GM10248 (cell line): ENCODE measurements around the gene GJD2.

Experiments
- CTCF ChIA-PET: fragments of 300-600 bp; sonication (Branson Sonifier 250); formaldehyde crosslinking; extraction: SDS; loops from one replicate; lab custom pipeline; 2021; ENCODE audit warnings: antibody characterized with exemption; lab: Yijun Ruan, JAX
- POLR2A ChIA-PET: fragments of 350-650 bp; sonication (Branson Sonifier 250); formaldehyde crosslinking; extraction: SDS; loops from one replicate; lab custom pipeline; 2020; ENCODE audit warnings: antibody characterized with exemption; lab: Yijun Ruan, JAX
- DNase-seq: peaks from one replicate; pipeline ENCODE4 v3.0.0; 2012; ENCODE audit errors: extremely low spot score
- TF ChIP-seq, protein P1 (sequence below): IDR thresholded peaks from 2 replicates; pipeline ENCODE4 v1.5.1; 2012; ENCODE audit warnings: mild to moderate bottlenecking, low read depth; ENCODE audit errors: extremely low read depth, missing control alignments, control extremely low read depth

The GJD2 gene

GRCh38 chr15:34733621-34734020 lies 21.2 kb downstream of the GJD2 start:
- CTCF ChIA-PET = no interaction called here

DNA sequence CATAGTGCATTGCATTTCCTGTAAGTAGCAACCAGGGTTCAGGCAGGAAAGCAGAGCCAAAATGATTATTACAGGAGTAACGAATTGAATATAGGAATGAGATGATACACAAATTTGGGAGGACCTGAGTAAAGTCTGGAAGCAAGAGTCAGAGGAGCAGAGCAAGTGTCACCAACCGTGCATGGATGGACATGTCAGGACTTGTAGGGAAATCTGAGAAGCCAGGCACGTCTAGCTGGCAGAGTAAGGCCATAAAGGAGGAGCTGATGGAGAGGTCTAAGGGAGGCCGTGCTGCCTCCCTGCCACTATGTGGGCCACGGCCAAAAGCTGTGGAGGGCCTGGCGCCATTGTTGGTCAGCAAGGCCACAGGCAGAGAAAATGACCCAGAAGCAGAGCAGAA lies 22.4 kb downstream of the GJD2 start:
- TF ChIP-seq, protein P1, sequence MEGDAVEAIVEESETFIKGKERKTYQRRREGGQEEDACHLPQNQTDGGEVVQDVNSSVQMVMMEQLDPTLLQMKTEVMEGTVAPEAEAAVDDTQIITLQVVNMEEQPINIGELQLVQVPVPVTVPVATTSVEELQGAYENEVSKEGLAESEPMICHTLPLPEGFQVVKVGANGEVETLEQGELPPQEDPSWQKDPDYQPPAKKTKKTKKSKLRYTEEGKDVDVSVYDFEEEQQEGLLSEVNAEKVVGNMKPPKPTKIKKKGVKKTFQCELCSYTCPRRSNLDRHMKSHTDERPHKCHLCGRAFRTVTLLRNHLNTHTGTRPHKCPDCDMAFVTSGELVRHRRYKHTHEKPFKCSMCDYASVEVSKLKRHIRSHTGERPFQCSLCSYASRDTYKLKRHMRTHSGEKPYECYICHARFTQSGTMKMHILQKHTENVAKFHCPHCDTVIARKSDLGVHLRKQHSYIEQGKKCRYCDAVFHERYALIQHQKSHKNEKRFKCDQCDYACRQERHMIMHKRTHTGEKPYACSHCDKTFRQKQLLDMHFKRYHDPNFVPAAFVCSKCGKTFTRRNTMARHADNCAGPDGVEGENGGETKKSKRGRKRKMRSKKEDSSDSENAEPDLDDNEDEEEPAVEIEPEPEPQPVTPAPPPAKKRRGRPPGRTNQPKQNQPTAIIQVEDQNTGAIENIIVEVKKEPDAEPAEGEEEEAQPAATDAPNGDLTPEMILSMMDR = no peak
- ChIA-PET CTCF (interaction anchor here (1.1 to 1.7 kb wide), 4 partner anchors 13 to 78 kb away, joined by 3 to 5 read pairs (median 4); no protein-coding TSS in a partner anchor), POLR2A (no interaction called here)
- no peak for DNase-seq

More at GRCh38 chr15:34733621-34734020, 21.2 kb downstream of the GJD2 start:
- TF ChIP-seq, protein P1 = no peak
- POLR2A ChIA-PET = no interaction called here
- DNase-seq = no peak

DNA sequence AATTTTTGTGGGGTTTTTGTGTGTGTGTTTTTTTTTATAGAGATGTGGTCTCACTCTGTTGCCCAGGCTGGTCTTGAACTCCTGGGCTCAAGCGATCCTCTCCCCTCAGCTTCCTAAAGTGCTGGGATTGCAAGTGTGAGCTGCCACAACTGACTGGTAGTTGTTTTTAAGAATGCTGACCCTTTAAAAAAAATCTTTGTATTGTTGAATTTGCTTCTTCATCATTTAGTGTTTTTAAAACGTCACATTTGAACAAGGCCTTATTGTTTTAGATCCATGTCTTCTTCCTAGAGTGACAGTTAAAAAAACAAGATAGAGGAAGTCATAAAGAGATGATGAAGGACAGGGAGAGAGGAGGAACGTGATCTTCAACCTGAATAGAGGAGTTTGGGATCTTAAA lies 24.1 kb downstream of the GJD2 start:
- ChIA-PET CTCF (no interaction called here), POLR2A (no interaction called here)
- DNase-seq = no peak
- TF ChIP-seq, protein P1 = no peak

- TF ChIP-seq, protein P1 = no peak
- DNase-seq = no peak
- CTCF ChIA-PET = interaction anchor here (1.1 kb wide), 1 partner anchor 8 kb away, joined by 3 read pairs; no protein-coding TSS in a partner anchor
- POLR2A ChIA-PET = no interaction called here
Observed at GRCh38 chr15:34729886-34730285, 24.9 kb downstream of the GJD2 start.

- DNase-seq = no peak
- ChIA-PET POLR2A (no interaction called here), CTCF (interaction anchor here (1.1 kb wide), 1 partner anchor 9 kb away, joined by 3 read pairs; no protein-coding TSS in a partner anchor)
- TF ChIP-seq, protein P1 = no peak
Observed at GRCh38 chr15:34729056-34729455, 25.7 kb downstream of the GJD2 start.

DNA sequence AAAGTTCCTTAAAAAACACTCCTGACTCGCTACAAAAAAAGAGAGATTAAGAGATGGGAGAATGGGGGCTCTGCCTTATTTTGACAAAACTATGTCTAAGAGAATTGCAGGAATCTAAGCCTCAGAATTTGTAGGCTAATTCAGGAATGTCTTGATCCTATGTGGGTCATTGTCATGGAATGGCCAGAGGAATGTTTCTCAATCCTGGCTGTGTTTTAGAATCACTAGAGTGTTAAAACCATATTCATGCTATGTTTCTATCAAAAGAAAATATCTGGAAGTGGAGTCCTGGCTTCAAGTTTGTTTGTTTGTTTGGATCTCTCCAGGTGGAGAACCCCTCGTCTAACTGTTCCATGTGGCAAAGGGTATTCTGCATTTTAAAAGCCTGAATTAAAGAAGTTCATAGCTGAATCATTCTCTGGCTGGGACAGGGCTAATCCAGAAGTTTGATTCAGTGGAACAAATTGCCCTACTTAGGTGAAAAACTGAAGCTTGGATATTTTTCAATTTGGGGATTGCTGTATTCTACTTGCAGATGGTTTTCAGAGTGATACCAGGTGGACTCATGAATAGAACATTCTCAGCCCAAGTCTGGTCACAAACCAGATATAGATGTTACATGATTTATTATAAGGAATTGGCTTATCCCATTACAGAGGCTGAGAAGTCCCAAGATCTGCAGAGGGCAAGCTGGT lies 28.2 kb downstream of the GJD2 start:
- ChIA-PET POLR2A (no interaction called here), CTCF (interaction anchor here (1.1 to 1.7 kb wide), 3 partner anchors 10 to 17 kb away, joined by 3 to 5 read pairs (median 4); no protein-coding TSS in a partner anchor)
- TF ChIP-seq, protein P1 = no peak
- no peak for DNase-seq
